Body of pancreas (tissue), 4 donors: ENCODE results near the gene ADRB1. TPM values are rescaled to one million over a fixed set of nuclear protein-coding genes. Genes with fewer than 3 reads are reported as not detected.

Experiments used
- ATAC-seq: fragments of 150-250 bp; one replicate; pipeline ENCODE4 v1.9.1; 2016
- DNase-seq, 4 donors: peaks; one replicate each; pipeline ENCODE4 v3.0.0-alpha.2; 2019
- H3K27ac ChIP-seq, 4 donors: fragments of 200-600 bp; sonication (generic); 1 replicate in 3 of 4; 2 replicates in 1 of 4; pipeline versions ENCODE4 v1.5.1 to v1.6.1; 2016 to 2019; ENCODE audit warnings: mild to moderate bottlenecking in 1 of 4, mixed read lengths in 1 of 4, moderate library complexity in 1 of 4
- H3K27me3 ChIP-seq, 2 donors: fragments of 200-600 bp; sonication (generic); one replicate each; pipeline ENCODE4 v1.6.0; 2016; ENCODE audit warnings: mild to moderate bottlenecking in 1 of 2
- H3K36me3 ChIP-seq, 2 donors: fragments of 200-600 bp; sonication (generic); replicated peaks in 1 of 2; 2 replicates each; pipeline ENCODE4 v1.5.1; 2016; ENCODE audit warnings: low read depth in 2 of 2; ENCODE audit not compliant: insufficient read depth in 1 of 2
- H3K4me1 ChIP-seq: fragments of 200-600 bp; sonication (generic); one replicate; pipeline ENCODE4 v1.6.0; 2016
- H3K4me3 ChIP-seq, 2 donors: fragments of 200-600 bp; sonication (generic); 1 replicate in 1 of 2; 2 replicates in 1 of 2; pipeline ENCODE4 v1.5.1; 2016 to 2019
- H3K9me3 ChIP-seq, 3 donors: fragments of 200-600 bp; sonication (generic); 1 replicate in 2 of 3; 2 replicates in 1 of 3; pipeline ENCODE4 v1.5.1; 2016
- POLR2A ChIP-seq, 3 donors: fragments of 450-650 bp; IDR thresholded peaks; one replicate each; pipeline ENCODE4 v1.6.1; 2016; ENCODE audit warnings: antibody characterized with exemption in 3 of 3, mild to moderate bottlenecking in 2 of 3
- WGBS, 2 donors: methylation state at CpG; one replicate each; pipeline ENCODE4 v1.1.5; 2017; 5-methylcytosine and 5-hydroxymethylcytosine counted together
- intact Hi-C: fragments of 100-400 bp; cut with DNase I; formaldehyde crosslinking; loops from one replicate; pipeline ENCODE4 v1.15.1; 2023
- total RNA-seq, 2 donors: library from RNA; depleted of rRNA; stranded (reverse); fragments of >200 nt; gene quantifications; one replicate each; pipeline ENCODE4 v1.1.0, GENCODE V29; 2016
- TF ChIP-seq, protein P1 (sequence below), 7 experiments: fragments of 450-650 bp in 4 of 7; fragments of 200-600 bp in 3 of 7; sonication (generic) in 3 of 7; IDR thresholded peaks; one replicate each; pipeline ENCODE4 v1.5.1; 2016 to 2019; ENCODE audit warnings: antibody characterized with exemption in 7 of 7

Gene ADRB1
- total RNA-seq, 2 donors from 2014 or later, result 1.0 to 8.6 TPM

DNA sequence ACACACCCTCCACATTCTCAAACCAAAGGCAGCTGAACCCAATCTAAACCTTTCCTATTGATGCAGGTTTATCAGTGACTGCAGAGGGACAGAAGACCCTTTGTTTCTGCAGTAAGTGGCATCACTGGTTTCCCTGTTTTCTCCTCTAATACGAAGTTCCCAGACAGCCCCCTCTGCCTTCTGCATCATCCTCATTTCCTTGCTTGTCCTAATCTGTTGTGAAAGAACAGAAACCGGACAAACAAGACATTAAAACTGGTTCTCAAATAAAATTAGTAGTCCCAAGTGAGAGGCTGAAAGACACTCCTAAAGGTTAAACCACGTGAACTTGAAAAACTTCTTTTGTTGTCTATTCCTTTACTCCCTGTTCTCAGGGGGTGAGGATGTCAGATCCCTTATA, 10.1 kb upstream of the ADRB1 start:
- TF ChIP-seq POLR2A (IDR thresholded peaks at IDR 0.05), result no peak
- TF ChIP-seq, protein P1, sequence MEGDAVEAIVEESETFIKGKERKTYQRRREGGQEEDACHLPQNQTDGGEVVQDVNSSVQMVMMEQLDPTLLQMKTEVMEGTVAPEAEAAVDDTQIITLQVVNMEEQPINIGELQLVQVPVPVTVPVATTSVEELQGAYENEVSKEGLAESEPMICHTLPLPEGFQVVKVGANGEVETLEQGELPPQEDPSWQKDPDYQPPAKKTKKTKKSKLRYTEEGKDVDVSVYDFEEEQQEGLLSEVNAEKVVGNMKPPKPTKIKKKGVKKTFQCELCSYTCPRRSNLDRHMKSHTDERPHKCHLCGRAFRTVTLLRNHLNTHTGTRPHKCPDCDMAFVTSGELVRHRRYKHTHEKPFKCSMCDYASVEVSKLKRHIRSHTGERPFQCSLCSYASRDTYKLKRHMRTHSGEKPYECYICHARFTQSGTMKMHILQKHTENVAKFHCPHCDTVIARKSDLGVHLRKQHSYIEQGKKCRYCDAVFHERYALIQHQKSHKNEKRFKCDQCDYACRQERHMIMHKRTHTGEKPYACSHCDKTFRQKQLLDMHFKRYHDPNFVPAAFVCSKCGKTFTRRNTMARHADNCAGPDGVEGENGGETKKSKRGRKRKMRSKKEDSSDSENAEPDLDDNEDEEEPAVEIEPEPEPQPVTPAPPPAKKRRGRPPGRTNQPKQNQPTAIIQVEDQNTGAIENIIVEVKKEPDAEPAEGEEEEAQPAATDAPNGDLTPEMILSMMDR (IDR thresholded peaks at IDR 0.05), result no peak
- H3K27me3 ChIP-seq, result no peaks in the 10 kb centered on the region
- H3K9me3 ChIP-seq, result no peaks in the 10 kb centered on the region
- 74 to 76% methylated on average over 3 of the region's 3 CpGs for WGBS, 2 donors
- DNase-seq (no peak), ATAC-seq (no peak)
- H3K36me3 ChIP-seq, result no peaks in the 10 kb centered on the region
- H3K27ac ChIP-seq, result no peak overlapping the region
- intact Hi-C loops, result no loop called here
- no peak overlapping the region for H3K4me3 ChIP-seq
- no peaks in the 10 kb centered on the region for H3K4me1 ChIP-seq

DNA sequence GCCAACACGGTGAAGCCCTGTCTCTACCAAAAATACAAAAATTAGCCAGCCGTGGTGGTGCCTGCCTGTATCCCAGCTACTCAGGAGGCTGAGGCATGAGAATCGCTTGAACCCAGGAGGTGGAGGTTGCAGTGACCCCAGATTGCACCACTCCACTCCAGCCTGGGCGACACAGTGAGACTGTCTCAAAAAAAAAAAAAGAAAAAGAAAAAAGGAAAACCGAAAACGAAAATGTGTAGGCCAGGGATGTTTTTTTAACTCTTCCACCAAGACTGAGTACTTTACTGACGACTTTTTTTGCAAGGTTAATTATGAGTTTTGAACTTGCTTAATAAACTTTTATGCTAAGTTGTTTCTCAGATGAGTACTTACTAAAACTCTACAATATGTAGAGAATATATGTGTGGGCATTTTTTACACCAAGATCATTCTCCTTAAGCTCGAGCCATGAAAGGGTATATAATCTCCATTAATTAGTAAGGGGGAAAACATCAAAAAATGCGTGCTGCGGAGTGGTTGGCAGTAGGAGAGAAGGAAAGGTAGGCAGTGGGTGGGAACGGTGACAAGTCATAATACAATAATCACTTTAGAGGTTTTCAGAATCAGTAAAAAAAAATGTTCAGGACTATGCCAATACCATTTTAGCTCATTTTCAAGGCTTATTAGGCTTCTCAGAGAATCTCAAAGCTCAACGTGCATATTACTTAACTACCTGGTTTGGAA, 8.6 kb upstream of the ADRB1 start:
- no peaks in the 10 kb centered on the region for H3K4me1 ChIP-seq
- H3K4me3 ChIP-seq, result no peak overlapping the region
- DNase-seq (no peak), ATAC-seq (no peak)
- no peak for TF ChIP-seq POLR2A (IDR thresholded peaks at IDR 0.05)
- TF ChIP-seq, protein P1 (IDR thresholded peaks at IDR 0.05), result no peak
- WGBS, 2 donors, result 84% methylated on average over 12 of the region's 12 CpGs
- no peaks in the 10 kb centered on the region for H3K9me3 ChIP-seq
- H3K36me3 ChIP-seq, result no peaks in the 10 kb centered on the region
- no peak overlapping the region for H3K27ac ChIP-seq
- intact Hi-C loops, result no loop called here
- H3K27me3 ChIP-seq, result no peaks in the 10 kb centered on the region

DNA sequence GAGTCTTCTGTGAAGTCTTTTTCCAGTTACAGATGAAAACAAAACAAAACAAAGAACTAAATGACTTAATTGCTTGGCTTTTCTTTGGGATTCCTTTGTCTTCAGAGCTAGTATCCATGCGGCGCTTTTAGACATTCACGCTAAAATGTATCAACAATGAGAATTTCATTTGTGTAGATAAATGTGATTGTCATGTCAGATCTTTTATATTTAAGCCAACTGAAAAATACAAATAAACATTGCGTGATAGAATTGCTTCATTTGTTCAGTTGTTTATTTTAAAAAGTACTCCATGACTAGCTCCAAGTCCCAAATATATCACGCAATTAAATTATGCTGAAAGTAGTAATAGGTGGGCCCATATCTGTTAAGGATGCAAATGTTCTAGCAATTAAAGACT, 7.9 kb upstream of the ADRB1 start:
- no peak overlapping the region for H3K4me3 ChIP-seq

DNA sequence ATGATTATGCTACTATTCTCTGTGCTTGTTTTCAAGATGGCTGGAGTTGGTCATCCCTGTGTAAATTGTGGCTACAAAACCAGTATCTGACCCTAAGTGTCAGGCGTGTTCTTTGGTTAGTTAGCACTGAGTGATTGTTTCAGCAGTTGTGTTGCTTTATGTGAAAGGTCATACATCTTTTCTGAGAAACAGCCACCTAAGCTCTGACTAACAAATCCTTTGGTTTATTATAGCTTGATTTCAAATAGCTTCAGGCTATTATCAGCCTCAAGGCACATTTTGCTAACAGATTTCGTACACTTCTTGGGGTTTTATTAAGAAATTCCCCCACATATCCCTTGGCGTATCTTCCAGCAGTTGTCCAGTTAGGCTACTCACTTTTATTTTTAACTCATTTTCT, 4.8 kb upstream of the ADRB1 start:
- 91 to 93% methylated on average over 3 of the region's 3 CpGs for WGBS, 2 donors
- DNase-seq, result no peak
- Histone ChIP-seq H3K9me3 (no peaks in the 10 kb centered on the region), H3K36me3 (no peaks in the 10 kb centered on the region), H3K4me1 (peaks cover 6% of the 10 kb centered on the region), H3K4me3 (no peak overlapping the region), H3K27me3 (no peaks in the 10 kb centered on the region), H3K27ac (no peak overlapping the region)
- intact Hi-C loops, result no loop called here
- no peak for TF ChIP-seq POLR2A (IDR thresholded peaks at IDR 0.05)
- TF ChIP-seq, protein P1 (IDR thresholded peaks at IDR 0.05), result no peak
- ATAC-seq, result no peak

More for the DNA sequence above, 7.9 kb upstream of the ADRB1 start:
- DNase-seq (no peak), ATAC-seq (no peak)
- H3K9me3 ChIP-seq, result no peaks in the 10 kb centered on the region
- WGBS, 2 donors, result 93 to 95% methylated on average over 5 of the region's 5 CpGs
- intact Hi-C loops, result no loop called here
- TF ChIP-seq POLR2A (IDR thresholded peaks at IDR 0.05), result no peak
- TF ChIP-seq, protein P1 (IDR thresholded peaks at IDR 0.05), result no peak
- no peaks in the 10 kb centered on the region for H3K4me1 ChIP-seq
- no peaks in the 10 kb centered on the region for H3K27me3 ChIP-seq
- no peaks in the 10 kb centered on the region for H3K36me3 ChIP-seq
- no peak overlapping the region for H3K27ac ChIP-seq

DNA sequence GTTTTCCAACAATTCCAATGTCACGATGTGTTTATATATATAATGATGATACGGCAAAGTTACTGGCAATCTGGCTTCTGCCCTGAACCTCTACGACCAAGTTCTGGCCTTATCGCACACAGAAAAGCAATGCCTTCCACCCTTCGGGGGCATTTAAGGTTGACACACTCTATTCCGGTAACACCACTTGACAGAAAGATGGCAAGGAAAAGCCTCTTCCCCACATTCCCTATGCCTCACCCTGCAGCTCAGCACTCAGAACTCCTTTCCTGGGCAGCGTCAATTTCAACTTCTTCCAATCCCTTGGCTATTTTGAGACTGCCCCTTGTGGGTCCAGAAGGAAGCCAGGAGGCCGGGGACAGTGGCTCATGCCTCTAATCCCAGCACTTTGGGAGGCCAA, 2.5 kb upstream of the ADRB1 start:
- 91 to 93% methylated on average over 8 of the region's 8 CpGs for WGBS, 2 donors
- H3K9me3 ChIP-seq, result no peaks in the 10 kb centered on the region
- H3K27ac ChIP-seq, result no peak overlapping the region
- peaks cover 23% of the 10 kb centered on the region for H3K4me1 ChIP-seq
- H3K36me3 ChIP-seq, result no peaks in the 10 kb centered on the region
- no peak overlapping the region for H3K4me3 ChIP-seq
- ATAC-seq, result no peak
- intact Hi-C loops, result no loop called here
- TF ChIP-seq POLR2A (IDR thresholded peaks at IDR 0.05), result no peak
- TF ChIP-seq, protein P1 (IDR thresholded peaks at IDR 0.05), result no peak
- no peak for DNase-seq
- peaks cover 0 to 4% of the 10 kb centered on the region in 2 donors for H3K27me3 ChIP-seq
